Neuronal stem cell (in vitro differentiated cells): ENCODE measurements around the gene ZNF215.

Experiments
- DNase-seq: peaks from one replicate; pipeline ENCODE4 v3.0.0-alpha.2; 2013; ENCODE audit warnings: low spot score
- H2AFZ ChIP-seq: one replicate; pipeline ENCODE4 v1.6.1; 2013; ENCODE audit warnings: mild to moderate bottlenecking, low read length, inconsistent platforms
- H2AK5ac ChIP-seq: 2 replicates; pipeline ENCODE4 v1.6.1; 2013; ENCODE audit warnings: low read depth, mild to moderate bottlenecking, inconsistent platforms, low read length, moderate library complexity, mixed read lengths
- H2BK120ac ChIP-seq: 2 replicates; pipeline ENCODE4 v1.6.1; 2013; ENCODE audit warnings: low read depth, mild to moderate bottlenecking, inconsistent platforms, low read length, moderate library complexity, mixed read lengths
- H2BK12ac ChIP-seq: one replicate; pipeline ENCODE4 v1.6.1; 2013; ENCODE audit warnings: low read length, inconsistent platforms
- H2BK15ac ChIP-seq: 2 replicates; pipeline ENCODE4 v1.6.1; 2013; ENCODE audit warnings: mild to moderate bottlenecking, low read length, inconsistent platforms, mixed read lengths
- H2BK5ac ChIP-seq: one replicate; pipeline ENCODE4 v1.6.1; 2013; ENCODE audit warnings: inconsistent platforms, mild to moderate bottlenecking, low read length, moderate library complexity
- H3K14ac ChIP-seq: one replicate; pipeline ENCODE4 v1.6.1; 2013; ENCODE audit warnings: low read length, inconsistent platforms
- H3K18ac ChIP-seq: 2 replicates; pipeline ENCODE4 v1.6.1; 2013; ENCODE audit warnings: low read length, inconsistent platforms
- H3K23ac ChIP-seq: 2 replicates; pipeline ENCODE4 v1.6.1; 2013; ENCODE audit warnings: low read depth, mild to moderate bottlenecking, mixed read lengths, low read length, inconsistent platforms; ENCODE audit not compliant: poor library complexity
- H3K27ac ChIP-seq: replicated peaks from 3 replicates; pipeline ENCODE4 v1.5.1; 2013; ENCODE audit warnings: low read length, inconsistent platforms
- H3K27me3 ChIP-seq, 3 experiments: 2 replicates each; pipeline ENCODE4 v1.6.1; 2013; ENCODE audit warnings: low read length in 3 of 3, mild to moderate bottlenecking in 2 of 3, inconsistent platforms in 1 of 3, low read depth in 1 of 3, mixed read lengths in 1 of 3, moderate library complexity in 1 of 3; ENCODE audit not compliant: control insufficient read depth in 3 of 3, insufficient read depth in 3 of 3
- H3K36me3 ChIP-seq, 2 donors: replicated peaks in 1 of 2; 2 replicates each; pipeline ENCODE4 v1.6.1; 2013; ENCODE audit warnings: low read length in 2 of 2; ENCODE audit not compliant: control insufficient read depth in 2 of 2, insufficient read depth in 2 of 2
- H3K4ac ChIP-seq: 2 replicates; pipeline ENCODE4 v1.6.1; 2013; ENCODE audit warnings: inconsistent platforms, mild to moderate bottlenecking, low read length, moderate library complexity
- H3K4me1 ChIP-seq, 2 donors: 1 replicate in 1 of 2; 2 replicates in 1 of 2; pipeline ENCODE4 v1.6.1; 2013; ENCODE audit warnings: low read length in 2 of 2, low read depth in 1 of 2; ENCODE audit not compliant: control insufficient read depth in 2 of 2, insufficient read depth in 1 of 2
- H3K4me2 ChIP-seq: one replicate; pipeline ENCODE4 v1.6.1; 2013; ENCODE audit warnings: mild to moderate bottlenecking, low read length, inconsistent platforms; ENCODE audit not compliant: insufficient read depth, poor library complexity, severe bottlenecking
- H3K4me3 ChIP-seq, 2 donors: 2 replicates each; pipeline ENCODE4 v1.5.1; 2013; ENCODE audit warnings: low read length in 2 of 2, mild to moderate bottlenecking in 2 of 2, inconsistent platforms in 1 of 2, moderate library complexity in 1 of 2
- H3K79me1 ChIP-seq: one replicate; pipeline ENCODE4 v1.6.1; 2013; ENCODE audit warnings: low read depth, mild to moderate bottlenecking, inconsistent platforms, low read length, moderate library complexity
- H3K9ac ChIP-seq: one replicate; pipeline ENCODE4 v1.6.1; 2013; ENCODE audit warnings: mild to moderate bottlenecking, low read depth, low read length, inconsistent platforms; ENCODE audit not compliant: poor library complexity
- H3K9me3 ChIP-seq, 2 donors: replicated peaks in 1 of 2; 2 replicates each; pipeline versions ENCODE3 to v1.6.1; 2013; ENCODE audit warnings: low read length in 2 of 2, mild to moderate bottlenecking in 2 of 2, inconsistent platforms in 1 of 2, low read depth in 1 of 2, mixed read lengths in 1 of 2, moderate library complexity in 1 of 2; ENCODE audit not compliant: control insufficient read depth in 2 of 2, insufficient read depth in 1 of 2
- H4K8ac ChIP-seq: one replicate; pipeline ENCODE4 v1.6.1; 2013; ENCODE audit warnings: low read depth, mild to moderate bottlenecking, inconsistent platforms, low read length, moderate library complexity
- H4K91ac ChIP-seq: one replicate; pipeline ENCODE4 v1.6.1; 2013; ENCODE audit warnings: low read length, low read depth, mild to moderate bottlenecking, inconsistent platforms; ENCODE audit not compliant: poor library complexity
- WGBS, 2 donors: extraction: QIAGEN DNeasy Blood & Tissue Kit; methylation state at CpG; one replicate each; pipeline ENCODE4 v1.1.7; 2013; ENCODE audit warnings: missing lambda C conversion rate in 2 of 2, mixed read lengths in 1 of 2; ENCODE audit not compliant: insufficient read length in 2 of 2, insufficient replicate concordance in 1 of 2; ENCODE audit errors: extremely low coverage in 2 of 2; 5-methylcytosine and 5-hydroxymethylcytosine counted together

Gene ZNF215

DNA sequence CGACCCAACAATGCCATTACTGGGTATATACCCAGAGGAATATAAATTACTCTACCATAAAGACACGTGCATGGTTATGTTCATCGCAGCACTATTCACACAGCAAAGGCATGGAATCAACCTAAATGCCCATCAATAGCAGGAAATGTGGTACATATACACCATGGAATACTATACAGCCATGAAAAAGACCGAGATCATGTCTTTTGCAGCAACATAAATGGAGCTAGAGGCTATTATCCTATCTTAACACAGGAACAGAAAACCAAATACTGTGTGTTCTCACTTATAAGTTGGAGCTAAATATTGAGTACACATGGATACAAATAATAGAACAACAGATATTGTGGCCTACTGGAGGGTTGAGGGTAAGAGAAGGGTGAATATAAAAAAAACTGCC, 37.4 kb upstream of the ZNF215 start:
- Histone ChIP-seq H3K79me1 (no peaks in the 10 kb centered on the region), H2BK5ac (no peak overlapping the region), H3K36me3 (no peaks in the 10 kb centered on the region), H2BK120ac (no peak overlapping the region), H2AFZ (no peak overlapping the region), H3K14ac (no peak overlapping the region), H2BK12ac (no peak overlapping the region), H3K9me3 (no peaks in the 10 kb centered on the region), H3K4me2 (no peak overlapping the region), H3K23ac (no peak overlapping the region), H3K27ac (no peak overlapping the region), H2BK15ac (no peak overlapping the region), H3K9ac (no peak overlapping the region), H3K18ac (no peak overlapping the region), H2AK5ac (no peak overlapping the region), H4K91ac (no peak overlapping the region), H3K27me3 (no peaks in the 10 kb centered on the region), H3K4ac (no peak overlapping the region), H3K4me1 (no peaks in the 10 kb centered on the region), H4K8ac (no peak overlapping the region), H3K4me3 (no peak overlapping the region)
- WGBS, 2 donors, result no CpG with 5 or more reads among the region's 4 CpGs
- DNase-seq, result no peak

DNA sequence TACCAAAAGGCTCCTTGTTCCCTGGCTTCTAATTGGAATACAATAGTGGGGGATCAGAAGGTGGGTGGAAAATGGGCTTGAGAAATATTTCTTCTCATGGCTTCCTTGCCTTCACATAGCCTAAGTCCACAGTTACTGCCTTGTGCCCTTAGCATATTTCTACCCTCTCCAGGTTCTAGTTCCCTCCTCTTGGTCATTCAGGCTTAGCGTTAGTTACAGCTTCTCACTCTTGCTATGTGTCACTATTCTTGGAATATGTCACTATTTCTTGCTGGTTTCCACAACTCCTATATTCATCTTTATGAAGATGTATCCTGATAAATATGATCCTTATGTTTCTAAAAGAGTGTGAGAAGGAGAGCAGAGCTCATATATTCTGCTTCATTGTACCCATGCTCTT, 36.4 kb upstream of the ZNF215 start:
- Histone ChIP-seq H2BK12ac (no peak overlapping the region), H3K18ac (no peak overlapping the region), H4K91ac (no peak overlapping the region), H3K4me3 (no peak overlapping the region), H3K14ac (no peak overlapping the region), H3K4me1 (no peaks in the 10 kb centered on the region), H2AK5ac (no peak overlapping the region), H3K36me3 (no peaks in the 10 kb centered on the region), H2AFZ (no peak overlapping the region), H3K4ac (no peak overlapping the region), H2BK120ac (no peak overlapping the region), H2BK15ac (no peak overlapping the region), H3K9ac (no peak overlapping the region), H3K27me3 (no peaks in the 10 kb centered on the region), H3K27ac (no peak overlapping the region), H4K8ac (no peak overlapping the region), H3K23ac (no peak overlapping the region), H2BK5ac (no peak overlapping the region), H3K4me2 (no peak overlapping the region), H3K9me3 (no peaks in the 10 kb centered on the region), H3K79me1 (no peaks in the 10 kb centered on the region)
- DNase-seq, result no peak
- WGBS, 2 donors, result no CpG with 5 or more reads among the region's 1 CpG

DNA sequence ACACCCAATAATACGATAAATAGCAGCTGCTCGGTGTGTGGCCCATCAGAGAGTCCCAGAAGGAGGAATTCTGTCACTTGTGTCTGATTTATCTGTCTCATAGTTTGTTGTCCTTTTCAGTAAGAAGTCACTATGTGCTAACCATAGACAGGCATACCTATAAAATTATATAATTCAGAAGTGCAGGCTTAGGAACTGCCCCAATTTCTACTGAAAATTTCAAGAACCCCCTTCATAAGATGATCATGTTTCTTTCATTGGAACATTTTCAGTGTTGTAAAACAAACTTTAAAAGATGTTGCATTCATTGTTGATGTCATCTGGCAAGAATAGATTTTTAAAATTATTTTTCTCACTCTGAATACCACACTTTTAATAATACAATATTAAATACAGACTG, 33.8 kb upstream of the ZNF215 start, which contains the start of gene OR2D2:
TSS of gene OR2D2 (minus strand) at position 101 of the 400 bp plus-strand sequence. CDS start at position 101, 0 bp downstream.
- H3K18ac ChIP-seq, result no peak within 1 kb of the TSS
- no peak within 1 kb of the TSS for H3K4ac ChIP-seq
- no peak for DNase-seq
- no peak within 1 kb of the TSS for H4K91ac ChIP-seq
- H3K9me3 ChIP-seq, result no peaks in the 10 kb centered on the region
- no peak within 1 kb of the TSS for H2AK5ac ChIP-seq
- no peak within 1 kb of the TSS for H3K4me3 ChIP-seq
- H3K27ac ChIP-seq, result no peak within 1 kb of the TSS
- H4K8ac ChIP-seq, result no peak within 1 kb of the TSS
- no peak within 1 kb of the TSS for H3K23ac ChIP-seq
- H2BK12ac ChIP-seq, result no peak within 1 kb of the TSS
- no peaks in the 10 kb centered on the region for H3K36me3 ChIP-seq
- H3K27me3 ChIP-seq, result no peaks in the 10 kb centered on the region
- no peak within 1 kb of the TSS for H3K9ac ChIP-seq
- no peak within 1 kb of the TSS for H2BK15ac ChIP-seq
- no CpG with 5 or more reads among the region's 2 CpGs for WGBS, 2 donors
- no peak within 1 kb of the TSS for H3K4me2 ChIP-seq
- H3K4me1 ChIP-seq, result no peaks in the 10 kb centered on the region
- H3K14ac ChIP-seq, result no peak within 1 kb of the TSS
- H3K79me1 ChIP-seq, result no peaks in the 10 kb centered on the region
- no peak within 1 kb of the TSS for H2BK5ac ChIP-seq
- no peak within 1 kb of the TSS for H2AFZ ChIP-seq
- no peak within 1 kb of the TSS for H2BK120ac ChIP-seq

DNA sequence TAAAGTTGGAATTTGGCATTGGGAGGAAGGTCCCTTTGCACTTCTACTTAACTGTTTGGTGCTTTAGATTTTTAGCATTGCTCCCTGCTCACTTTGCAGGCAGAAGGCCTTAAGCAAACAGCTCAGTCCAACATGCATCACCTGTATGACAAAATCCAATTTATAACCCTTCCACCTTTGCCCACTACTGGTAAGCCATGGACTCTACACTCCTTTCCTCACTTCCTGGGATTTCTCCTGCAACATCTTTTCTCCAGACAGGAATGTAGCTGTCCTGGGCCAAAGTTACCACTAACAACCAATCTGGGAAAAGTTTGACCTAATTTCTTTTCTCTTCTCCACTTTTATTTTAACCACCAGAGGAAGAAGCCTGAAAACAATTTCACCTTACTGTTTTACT, 32.1 kb upstream of the ZNF215 start:
- Histone ChIP-seq H3K18ac (no peak overlapping the region), H3K27ac (no peak overlapping the region), H3K36me3 (no peaks in the 10 kb centered on the region), H3K4me3 (no peak overlapping the region), H2AFZ (no peak overlapping the region), H2BK120ac (no peak overlapping the region), H3K27me3 (no peaks in the 10 kb centered on the region), H3K23ac (no peak overlapping the region), H2BK5ac (no peak overlapping the region), H4K91ac (no peak overlapping the region), H2BK12ac (no peak overlapping the region), H3K79me1 (no peaks in the 10 kb centered on the region), H3K14ac (no peak overlapping the region), H3K9ac (no peak overlapping the region), H3K9me3 (no peaks in the 10 kb centered on the region), H3K4me2 (no peak overlapping the region), H2AK5ac (no peak overlapping the region), H3K4me1 (no peaks in the 10 kb centered on the region), H4K8ac (no peak overlapping the region), H2BK15ac (no peak overlapping the region), H3K4ac (no peak overlapping the region)
- DNase-seq, result no peak
